ENCODE measurements around the gene AFF1.
A peak's percentile ranks its signal among the peaks of the same experiment; 100 is the strongest.
"Not testable (repeated sequence)": the region's sequence is repeated elsewhere in the genome, so short reads cannot be mapped to it uniquely, and the experiment has no call there.

Gene AFF1

GRCh38 chr4:87057835-87058355, 123.1 kb downstream of the AFF1 start:
- DNase-seq (ENCODE audit: low spot score): no peak

DNA sequence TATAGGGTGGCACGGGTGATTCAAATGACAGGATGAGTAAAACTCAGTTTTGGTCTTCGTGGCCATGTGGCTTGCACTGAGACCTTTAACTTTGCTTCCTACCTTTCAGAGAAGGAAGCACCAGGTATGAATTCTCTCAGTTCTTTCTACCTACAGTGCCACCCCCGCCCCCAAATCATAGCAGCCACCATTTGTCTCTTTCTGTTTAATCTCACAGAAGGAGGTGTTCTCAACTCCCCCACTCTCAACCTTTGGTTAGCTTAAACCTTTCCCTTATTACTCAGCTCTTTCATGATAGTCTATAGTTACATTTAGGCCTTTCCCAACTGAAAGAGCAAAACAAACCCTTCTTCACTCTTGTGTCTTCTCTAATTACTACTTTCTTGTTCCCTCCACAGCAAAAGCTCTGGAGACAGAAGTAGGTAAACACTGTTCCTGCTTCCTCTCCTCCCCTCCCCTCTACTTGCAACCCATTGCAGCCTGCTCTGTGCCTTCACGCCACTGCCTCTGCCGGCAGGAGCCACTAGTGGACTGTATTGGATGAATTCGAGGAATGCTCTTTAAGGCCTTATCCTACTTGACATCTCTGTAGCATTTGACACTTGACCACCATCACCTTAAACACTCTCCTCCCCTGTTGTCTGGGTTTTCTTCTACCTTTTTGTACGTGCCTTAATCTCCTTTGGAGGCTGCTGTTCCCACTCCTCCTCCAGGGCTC, 123.7 kb downstream of the AFF1 start:
- DNase-seq (ENCODE audit: low spot score): no peak

GRCh38 chr4:87060957-87061356, 126.1 kb downstream of the AFF1 start:
- no peak for DNase-seq (ENCODE audit: low spot score)

DNA sequence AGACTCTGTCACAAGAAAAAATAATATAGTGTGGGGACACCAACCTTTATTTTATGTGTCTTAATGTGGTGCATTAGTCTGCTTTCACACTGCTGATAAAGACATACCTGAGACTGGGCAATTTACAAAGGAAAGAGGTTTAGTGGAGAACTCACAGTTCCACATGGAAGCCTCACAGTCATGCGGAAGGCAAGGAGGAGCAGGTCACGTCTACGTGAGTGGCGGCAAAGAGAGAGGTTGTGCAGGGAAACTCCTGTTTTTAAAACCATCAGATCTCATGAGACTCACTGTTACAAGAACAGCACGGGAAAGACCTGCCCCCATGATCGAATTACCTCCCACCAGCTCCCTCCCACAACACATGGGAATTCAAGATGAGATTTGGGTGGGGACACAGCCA, 130.2 kb downstream of the AFF1 start:
- no peak for DNase-seq (ENCODE audit: low spot score)

DNA sequence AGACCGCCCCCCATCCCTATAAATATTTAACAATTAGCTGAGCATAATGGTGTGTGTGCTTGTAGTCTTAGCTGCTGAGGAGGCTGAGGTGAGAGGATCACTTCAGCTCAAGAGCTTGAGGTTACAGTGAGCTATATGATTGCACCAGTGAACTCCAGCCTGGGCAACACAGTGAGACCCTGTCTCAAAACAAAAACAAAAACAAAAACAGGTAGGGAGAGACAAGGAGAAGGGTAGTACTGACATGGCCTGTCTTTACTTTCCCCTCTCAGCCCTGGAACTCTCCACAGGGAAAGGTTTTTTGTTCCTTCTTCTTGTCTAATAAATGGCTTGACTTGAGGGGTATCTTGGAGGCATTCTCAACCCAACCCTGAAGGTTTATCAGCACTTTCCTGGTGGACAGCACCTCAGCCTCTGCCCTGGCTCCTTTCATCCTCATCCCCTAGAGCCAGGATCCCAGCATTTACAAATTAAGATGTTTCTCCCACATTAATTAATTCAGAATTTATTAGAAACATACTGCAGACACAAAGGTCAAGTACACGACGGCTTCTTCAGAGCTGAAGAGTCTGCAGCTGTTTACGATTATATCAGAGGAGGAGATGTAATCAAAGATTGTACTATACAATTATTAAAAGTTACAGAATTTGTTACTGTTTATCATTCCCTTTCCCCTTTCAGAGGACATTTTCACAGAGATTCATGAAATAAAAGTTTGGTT, 131.8 kb downstream of the AFF1 start:
- no peak for DNase-seq (ENCODE audit: low spot score)

GRCh38 chr4:87067124-87067885, 132.5 kb downstream of the AFF1 start:
- DNase-seq (ENCODE audit: low spot score): peak; percentile 21

DNA sequence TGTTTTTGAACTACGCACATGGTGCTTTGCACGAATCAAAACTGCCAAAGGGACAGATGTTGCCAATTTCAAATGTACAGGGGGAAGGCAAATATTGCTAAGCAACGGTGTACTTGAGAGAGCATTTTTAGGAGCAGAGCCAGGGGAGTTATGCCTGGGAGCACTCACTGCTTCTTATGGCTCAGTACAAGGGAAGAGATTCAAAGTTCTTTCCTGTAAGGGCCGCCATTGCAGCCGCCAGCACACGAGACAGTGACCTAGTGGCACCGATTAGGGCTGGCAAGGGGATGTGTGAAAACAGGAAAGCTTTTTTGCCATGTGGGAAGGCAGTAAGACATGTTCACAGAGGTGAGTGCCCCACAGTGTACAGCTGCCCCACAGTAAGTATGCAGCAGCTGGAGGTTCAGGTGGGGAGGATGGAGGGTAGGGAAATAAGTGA, 133.8 kb downstream of the AFF1 start:
- no peak for DNase-seq (ENCODE audit: low spot score)

DNA sequence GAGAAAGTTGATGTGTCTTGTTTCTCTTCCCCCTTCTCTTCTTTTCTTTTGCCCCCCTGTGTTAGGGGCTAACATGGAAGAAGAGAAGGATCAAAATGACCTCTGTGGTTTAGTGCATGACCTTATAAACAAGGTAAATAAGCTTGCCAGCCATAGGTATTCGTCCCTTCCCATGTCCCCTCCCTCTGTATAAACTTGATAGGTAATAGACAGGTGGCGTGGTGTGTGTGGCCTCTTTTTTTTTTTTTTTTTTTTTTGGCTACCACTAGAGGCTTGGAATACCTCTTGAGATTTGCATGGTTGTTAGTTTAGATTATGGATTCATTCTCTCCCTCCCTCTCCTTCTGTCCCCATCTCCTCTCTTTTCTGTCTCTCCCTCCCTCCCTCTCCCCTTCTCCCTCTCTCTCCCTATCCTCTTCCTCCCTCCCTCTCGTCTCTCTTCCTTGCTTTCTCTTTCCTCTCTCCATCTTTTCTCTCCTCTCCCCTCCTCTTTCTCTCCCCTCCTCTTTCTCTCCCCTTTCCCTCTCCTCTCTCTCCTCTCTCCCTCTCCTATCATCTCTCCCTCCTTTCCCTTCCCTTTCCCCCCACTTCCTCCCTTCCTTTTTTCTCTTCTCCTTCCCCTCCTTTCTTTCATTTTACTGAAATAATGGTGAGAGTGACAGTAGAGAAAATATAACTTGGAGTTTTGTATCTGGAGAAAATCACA, 134.4 kb downstream of the AFF1 start:
- DNase-seq (ENCODE audit: low spot score): no peak

DNA sequence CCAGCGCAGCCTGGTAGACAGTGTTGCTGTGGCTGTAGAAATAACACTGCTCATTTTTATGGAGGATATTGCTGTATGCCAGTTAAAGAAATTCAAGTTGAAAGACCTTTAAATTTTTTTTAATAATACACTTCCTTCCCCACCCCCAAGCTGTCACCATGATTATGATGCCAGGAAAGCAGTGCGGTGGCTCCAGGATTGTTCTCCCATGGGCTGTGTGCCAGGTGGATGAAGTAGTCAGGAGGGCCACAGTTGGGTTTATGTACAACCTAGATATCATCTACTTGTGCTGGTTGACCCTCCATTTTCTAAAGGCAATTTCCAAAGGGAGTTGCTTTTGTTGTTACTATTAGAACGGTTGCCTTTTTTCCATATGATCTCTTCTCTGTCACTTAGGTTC, 136.6 kb downstream of the AFF1 start:
- no peak for DNase-seq (ENCODE audit: low spot score)

- DNase-seq (ENCODE audit: low spot score): not testable (repeated sequence)
Measured at GRCh38 chr4:87072545-87072944, 137.7 kb downstream of the AFF1 start.

DNA sequence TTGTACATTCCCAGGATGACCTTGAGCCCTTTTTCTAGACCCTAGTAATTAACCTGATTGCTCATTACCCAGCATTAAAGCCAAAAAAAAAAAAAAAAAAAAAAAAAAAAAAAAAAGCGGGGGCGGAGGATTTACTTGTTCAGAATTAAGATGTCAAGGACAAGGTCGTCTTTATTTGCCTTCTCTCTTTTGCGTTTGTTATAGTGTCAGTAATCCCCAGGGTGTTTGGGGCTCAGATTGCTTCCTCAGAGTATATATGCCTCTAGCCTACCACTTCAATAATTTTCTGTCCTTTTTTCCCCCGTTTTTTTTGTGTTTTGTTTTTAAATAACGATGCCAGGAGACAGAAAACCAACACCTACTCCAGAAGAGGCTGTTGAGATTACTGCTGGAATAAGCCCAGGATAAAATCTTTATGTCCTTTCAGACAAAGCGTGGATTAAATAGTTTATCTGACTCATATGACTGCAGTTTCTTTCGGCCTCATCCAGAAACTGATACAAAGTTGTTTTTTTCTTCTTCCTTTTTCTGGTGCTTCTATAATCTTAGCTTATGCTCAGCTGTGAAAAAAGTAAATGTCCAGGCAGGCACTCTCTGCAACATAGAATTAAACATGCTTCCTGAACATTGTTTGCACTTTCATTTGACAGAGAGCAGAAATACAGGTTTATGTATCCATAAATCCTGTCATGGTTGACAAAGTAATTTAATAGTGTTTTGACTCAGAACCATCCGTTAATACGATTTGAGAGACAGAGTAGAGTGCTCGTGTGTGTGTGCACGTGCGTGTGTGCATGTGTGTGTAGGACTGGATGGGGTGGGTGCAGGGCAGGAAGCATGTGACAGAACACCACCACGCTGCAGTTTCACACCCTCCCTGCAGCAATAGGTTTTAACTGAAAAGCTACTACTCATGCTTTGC, 138.6 kb downstream of the AFF1 start:
- DNase-seq (ENCODE audit: low spot score): no peak

DNA sequence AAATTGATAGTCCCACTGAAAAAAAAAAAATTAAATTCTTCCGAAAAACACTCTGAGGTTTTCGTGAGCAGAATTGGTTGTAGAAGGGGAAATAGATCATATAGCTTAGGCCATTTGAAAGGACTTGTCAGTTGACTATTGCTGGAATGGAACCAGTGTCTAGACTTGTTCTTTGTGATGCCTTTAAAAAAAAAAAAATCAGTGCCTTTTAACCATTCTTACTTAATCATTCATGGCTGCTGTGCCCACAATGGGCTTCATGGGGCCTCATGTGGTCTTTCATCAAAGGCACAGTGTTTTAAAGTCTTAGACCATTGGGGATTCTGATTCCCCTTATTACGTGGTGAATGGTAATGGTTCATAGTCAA, 139.3 kb downstream of the AFF1 start:
- DNase-seq (ENCODE audit: low spot score): no peak

- DNase-seq (ENCODE audit: low spot score): no peak
Measured at GRCh38 chr4:87075876-87076275, 141.1 kb downstream of the AFF1 start.

DNA sequence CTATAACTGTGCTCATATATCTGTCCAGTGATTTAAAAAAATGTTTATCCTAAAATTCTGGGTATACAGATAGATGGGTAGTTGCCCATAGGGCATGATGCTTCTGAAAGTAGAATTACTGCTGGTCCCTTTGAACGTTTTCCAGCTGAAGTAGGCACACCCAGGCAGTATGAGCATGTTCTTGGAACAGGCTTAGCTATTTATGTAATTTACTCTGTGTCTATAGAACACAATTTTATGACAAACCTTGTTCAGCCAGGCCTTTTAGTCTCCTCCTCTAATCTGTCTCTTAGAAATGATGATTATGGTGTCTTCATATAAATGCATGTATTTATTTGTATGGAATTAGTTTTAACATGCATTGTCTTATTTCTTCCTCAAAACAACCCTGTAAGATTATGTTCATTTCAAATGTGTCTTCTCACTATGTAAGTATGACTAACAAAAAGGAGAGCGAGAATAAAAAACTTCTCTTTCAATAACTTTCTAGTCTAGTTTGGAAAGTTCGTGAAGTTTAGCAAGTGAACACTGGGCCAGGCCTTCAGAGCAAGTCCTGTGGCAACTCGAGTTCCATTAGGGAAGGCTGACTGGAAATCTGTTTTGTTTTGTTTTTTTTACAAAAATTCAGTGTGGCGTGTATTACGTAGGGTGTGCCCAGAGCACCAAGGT, 142.0 kb downstream of the AFF1 start:
- DNase-seq (ENCODE audit: low spot score): no peak

GRCh38 chr4:87077914-87078585, 143.2 kb downstream of the AFF1 start:
- DNase-seq (ENCODE audit: low spot score): no peak

- peak; percentile 73 for DNase-seq (ENCODE audit: low spot score)
Measured at GRCh38 chr4:87078987-87079486, 144.2 kb downstream of the AFF1 start.

DNA sequence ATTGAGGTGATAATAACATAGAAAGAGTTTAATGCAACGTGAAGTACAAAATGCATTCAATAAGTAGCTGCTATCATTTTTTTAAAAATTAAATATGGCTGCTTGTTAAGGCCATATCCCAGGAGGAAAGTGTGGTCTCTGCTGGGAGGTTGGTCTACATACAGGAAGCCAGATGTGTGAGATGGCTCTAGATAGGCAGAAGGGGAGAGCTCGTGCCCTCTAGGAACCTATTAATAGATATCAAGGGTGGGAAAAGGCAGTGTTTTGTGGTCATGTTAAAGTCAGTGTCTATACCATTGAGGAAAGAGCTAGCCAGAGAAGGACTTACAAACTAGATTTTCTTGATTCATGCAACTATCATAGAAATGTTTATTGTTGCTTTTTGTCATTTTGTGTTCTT, 145.2 kb downstream of the AFF1 start:
- no peak for DNase-seq (ENCODE audit: low spot score)

DNA sequence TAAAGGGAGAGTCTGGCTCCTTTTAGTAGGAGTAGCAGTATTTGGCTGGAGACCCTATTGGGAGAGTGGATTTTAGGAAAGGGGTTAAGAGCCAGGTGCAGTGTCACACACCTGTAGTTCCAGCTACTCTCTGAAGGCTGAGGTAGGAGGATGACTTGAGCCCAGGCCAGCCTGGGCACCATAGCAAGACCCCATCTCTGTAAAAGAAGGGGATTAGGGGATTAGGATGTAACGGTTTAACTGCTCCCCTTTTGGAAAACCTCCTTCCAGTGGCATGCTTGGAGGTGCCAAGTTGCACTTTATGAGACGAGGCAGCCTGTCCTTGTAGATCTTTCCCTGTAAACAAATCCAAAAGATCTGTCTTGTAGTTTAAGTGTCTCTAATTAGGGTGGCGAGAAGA, 145.7 kb downstream of the AFF1 start:
- DNase-seq (ENCODE audit: low spot score): no peak

DNA sequence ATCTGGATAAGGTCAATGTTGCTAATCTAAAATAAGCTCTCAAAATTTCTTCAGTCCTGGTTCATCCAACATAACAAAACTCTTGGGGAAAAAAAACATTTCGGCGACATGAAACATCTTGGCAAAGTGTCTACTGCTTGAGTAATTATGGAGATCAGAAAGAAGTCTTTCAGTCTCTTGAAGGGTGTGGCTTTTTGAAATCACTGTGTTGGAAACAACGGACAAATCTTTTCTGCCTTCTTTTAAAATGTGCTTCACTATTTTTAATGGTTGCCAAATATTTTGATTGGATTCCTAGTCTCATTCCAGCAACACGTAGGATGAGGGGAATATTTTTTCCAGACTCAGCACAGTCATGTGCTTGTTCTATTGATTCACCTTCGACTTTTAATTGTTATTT, 147.0 kb downstream of the AFF1 start:
- DNase-seq (ENCODE audit: low spot score): peak; percentile 42

- DNase-seq (ENCODE audit: low spot score): not testable (repeated sequence)
Measured at GRCh38 chr4:87085732-87086131, 150.9 kb downstream of the AFF1 start.
